ENCODE data around the gene POU2F1.

GRCh38 chr1:167191958-167192357 lies 28.7 kb upstream of the POU2F1 start:
- no peak for TF ChIP-seq CTCF (IDR thresholded peaks at IDR 0.05 in 2 of 3, conservative IDR thresholded peaks at IDR 0.05 in 1 of 3; ENCODE audit: borderline replicate concordance in 1 of 3, insufficient read depth in 1 of 3, low read depth in 2 of 3, low read length in 2 of 3)
- TF ChIP-seq, protein P1, sequence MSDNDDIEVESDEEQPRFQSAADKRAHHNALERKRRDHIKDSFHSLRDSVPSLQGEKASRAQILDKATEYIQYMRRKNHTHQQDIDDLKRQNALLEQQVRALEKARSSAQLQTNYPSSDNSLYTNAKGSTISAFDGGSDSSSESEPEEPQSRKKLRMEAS (IDR thresholded peaks at IDR 0.05): no peak
- no peak for TF ChIP-seq ZFX (IDR thresholded peaks at IDR 0.05)
- TF ChIP-seq REST (IDR thresholded peaks at IDR 0.05; ENCODE audit: low read depth): no peak
- TF ChIP-seq YY1 (IDR thresholded peaks at IDR 0.05; ENCODE audit: extremely low read depth, insufficient replicate concordance, low read depth, low read length): no peak
- TF ChIP-seq, protein P2, sequence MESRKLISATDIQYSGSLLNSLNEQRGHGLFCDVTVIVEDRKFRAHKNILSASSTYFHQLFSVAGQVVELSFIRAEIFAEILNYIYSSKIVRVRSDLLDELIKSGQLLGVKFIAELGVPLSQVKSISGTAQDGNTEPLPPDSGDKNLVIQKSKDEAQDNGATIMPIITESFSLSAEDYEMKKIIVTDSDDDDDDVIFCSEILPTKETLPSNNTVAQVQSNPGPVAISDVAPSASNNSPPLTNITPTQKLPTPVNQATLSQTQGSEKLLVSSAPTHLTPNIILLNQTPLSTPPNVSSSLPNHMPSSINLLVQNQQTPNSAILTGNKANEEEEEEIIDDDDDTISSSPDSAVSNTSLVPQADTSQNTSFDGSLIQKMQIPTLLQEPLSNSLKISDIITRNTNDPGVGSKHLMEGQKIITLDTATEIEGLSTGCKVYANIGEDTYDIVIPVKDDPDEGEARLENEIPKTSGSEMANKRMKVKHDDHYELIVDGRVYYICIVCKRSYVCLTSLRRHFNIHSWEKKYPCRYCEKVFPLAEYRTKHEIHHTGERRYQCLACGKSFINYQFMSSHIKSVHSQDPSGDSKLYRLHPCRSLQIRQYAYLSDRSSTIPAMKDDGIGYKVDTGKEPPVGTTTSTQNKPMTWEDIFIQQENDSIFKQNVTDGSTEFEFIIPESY (IDR thresholded peaks at IDR 0.05; ENCODE audit: extremely low read depth, insufficient replicate concordance, low read length): no peak
- TF ChIP-seq POLR2AphosphoS5 (IDR thresholded peaks at IDR 0.05; ENCODE audit: low read depth, low read length): no peak
- no peak for TF ChIP-seq RAD21 (IDR thresholded peaks at IDR 0.05; ENCODE audit: low read depth)
- no peak for TF ChIP-seq EZH2 (IDR thresholded peaks at IDR 0.05)
- no peak for TF ChIP-seq CEBPB (IDR thresholded peaks at IDR 0.05; ENCODE audit: low read depth)
- no peak for TF ChIP-seq POLR2A (IDR thresholded peaks at IDR 0.05; ENCODE audit: borderline replicate concordance, extremely low read depth, insufficient read depth, insufficient read length)

Measured in HCT116 (cell line).